GM12875 (cell line): ENCODE measurements around the gene PALLD.

ENCODE experiments used
- H3K4me3 ChIP-seq: one replicate; pipeline ENCODE4 v1.5.1; 2011; ENCODE audit warnings: low read depth, low read length, control low read depth
- TF ChIP-seq, protein P1 (sequence below): IDR thresholded peaks from 2 replicates; pipeline ENCODE4 v1.5.1; 2011; ENCODE audit warnings: low read depth, mild to moderate bottlenecking, control low read depth, inconsistent platforms, low read length, moderate library complexity, borderline replicate concordance; ENCODE audit not compliant: insufficient read depth

The PALLD gene

DNA sequence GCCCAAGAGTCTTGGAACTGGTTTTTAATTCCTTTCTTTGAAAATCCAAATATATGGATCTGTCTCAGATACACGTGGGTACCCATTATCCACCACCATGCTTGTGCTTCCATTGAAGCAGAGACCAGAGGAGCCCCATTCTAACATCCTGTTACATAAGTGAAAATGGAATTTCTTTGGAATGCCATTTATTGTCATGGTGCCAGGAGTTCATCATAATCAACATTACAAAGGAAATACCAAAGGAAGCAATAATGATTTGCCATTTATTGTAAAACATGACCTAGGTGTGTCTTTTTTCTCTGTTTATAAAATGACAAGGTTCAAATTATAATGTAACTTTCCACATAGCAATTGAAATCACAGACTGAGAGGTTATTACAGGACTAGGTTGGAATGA is 61.7 kb downstream of the PALLD start:
- H3K4me3 ChIP-seq, result no peak overlapping the region
- TF ChIP-seq, protein P1, sequence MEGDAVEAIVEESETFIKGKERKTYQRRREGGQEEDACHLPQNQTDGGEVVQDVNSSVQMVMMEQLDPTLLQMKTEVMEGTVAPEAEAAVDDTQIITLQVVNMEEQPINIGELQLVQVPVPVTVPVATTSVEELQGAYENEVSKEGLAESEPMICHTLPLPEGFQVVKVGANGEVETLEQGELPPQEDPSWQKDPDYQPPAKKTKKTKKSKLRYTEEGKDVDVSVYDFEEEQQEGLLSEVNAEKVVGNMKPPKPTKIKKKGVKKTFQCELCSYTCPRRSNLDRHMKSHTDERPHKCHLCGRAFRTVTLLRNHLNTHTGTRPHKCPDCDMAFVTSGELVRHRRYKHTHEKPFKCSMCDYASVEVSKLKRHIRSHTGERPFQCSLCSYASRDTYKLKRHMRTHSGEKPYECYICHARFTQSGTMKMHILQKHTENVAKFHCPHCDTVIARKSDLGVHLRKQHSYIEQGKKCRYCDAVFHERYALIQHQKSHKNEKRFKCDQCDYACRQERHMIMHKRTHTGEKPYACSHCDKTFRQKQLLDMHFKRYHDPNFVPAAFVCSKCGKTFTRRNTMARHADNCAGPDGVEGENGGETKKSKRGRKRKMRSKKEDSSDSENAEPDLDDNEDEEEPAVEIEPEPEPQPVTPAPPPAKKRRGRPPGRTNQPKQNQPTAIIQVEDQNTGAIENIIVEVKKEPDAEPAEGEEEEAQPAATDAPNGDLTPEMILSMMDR, result no peak

GRCh38 chr4:168560184-168561180 is 63.6 kb downstream of the PALLD start:
- TF ChIP-seq, protein P1, result no peak
- no peak overlapping the region for H3K4me3 ChIP-seq

DNA sequence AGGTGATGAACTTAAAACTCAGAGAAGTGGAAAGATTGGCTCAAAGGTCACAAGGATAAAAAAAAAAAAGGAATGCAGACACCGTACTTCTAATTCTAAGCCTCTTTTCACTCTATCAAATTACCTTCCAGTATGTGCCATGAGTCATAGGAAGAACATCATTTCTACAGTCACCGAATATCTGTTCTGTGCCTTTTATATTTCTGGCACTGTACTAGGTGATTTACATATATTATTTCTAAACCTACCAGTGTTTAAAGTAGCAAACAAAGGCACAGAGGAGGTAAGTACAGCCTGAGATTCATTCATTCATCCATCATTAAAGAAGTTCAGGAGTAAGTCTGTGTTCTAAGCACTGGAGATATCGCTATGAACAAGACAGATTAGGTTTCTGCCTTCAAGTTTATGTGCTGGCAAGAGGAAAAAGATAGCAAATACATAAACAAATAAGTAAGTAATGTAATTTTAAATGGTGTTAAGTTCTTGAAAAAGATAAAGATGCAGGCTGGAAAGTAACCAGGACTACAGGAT is 65.3 kb downstream of the PALLD start:
- H3K4me3 ChIP-seq, result no peak overlapping the region
- TF ChIP-seq, protein P1, result no peak

DNA sequence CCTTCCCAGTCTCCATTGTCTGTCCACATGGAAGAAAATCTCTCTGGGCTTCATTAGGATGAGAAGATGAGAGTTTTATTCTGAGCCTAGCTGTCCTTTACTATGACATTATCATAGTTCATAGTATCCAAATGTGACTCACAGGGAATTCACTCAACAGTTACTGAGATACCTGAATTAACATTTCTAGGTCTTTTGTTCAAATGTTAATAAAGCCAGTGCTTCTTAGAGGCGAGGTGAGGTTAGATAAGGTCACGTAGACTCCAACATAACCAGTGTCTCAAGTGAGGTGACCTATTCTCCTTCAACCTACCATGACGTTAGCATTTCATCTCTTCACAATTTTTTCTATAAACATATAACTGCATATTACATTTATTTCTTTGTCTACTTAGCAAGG is 67.2 kb downstream of the PALLD start:
- no peak overlapping the region for H3K4me3 ChIP-seq
- TF ChIP-seq, protein P1, result no peak

- no peak overlapping the region for H3K4me3 ChIP-seq
- TF ChIP-seq, protein P1, result no peak
Observed at GRCh38 chr4:168565130-168565529, 68.3 kb downstream of the PALLD start.

DNA sequence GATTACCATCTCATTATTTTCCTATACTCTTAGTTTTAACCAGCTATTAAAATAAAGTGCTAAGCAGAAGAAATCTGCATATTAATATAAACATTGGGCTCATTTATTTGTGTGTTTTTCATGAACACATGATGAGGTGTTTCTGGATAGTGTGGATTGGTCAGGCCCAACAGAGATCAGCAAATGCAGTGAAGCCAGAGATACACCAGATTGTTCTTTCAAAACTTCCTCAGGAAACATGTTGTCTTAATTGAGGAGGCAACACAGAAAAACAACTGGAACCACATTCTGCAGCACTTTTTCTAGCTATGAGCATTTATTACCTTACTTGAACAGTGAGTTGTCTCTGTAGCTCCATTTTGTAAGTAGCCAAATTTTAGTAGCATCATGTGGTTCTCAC is 69.9 kb downstream of the PALLD start:
- TF ChIP-seq, protein P1, result no peak
- H3K4me3 ChIP-seq, result no peak overlapping the region
